ENCODE measurements around the gene SEMA4B. TPM values are rescaled to one million over a fixed set of nuclear protein-coding genes. Genes with fewer than 3 reads are reported as not detected.
A peak's percentile ranks its signal among the peaks of the same experiment; 100 is the strongest.

Gene SEMA4B
- total RNA-seq, 1 experiment from 2014 or later: 5.6 TPM

DNA sequence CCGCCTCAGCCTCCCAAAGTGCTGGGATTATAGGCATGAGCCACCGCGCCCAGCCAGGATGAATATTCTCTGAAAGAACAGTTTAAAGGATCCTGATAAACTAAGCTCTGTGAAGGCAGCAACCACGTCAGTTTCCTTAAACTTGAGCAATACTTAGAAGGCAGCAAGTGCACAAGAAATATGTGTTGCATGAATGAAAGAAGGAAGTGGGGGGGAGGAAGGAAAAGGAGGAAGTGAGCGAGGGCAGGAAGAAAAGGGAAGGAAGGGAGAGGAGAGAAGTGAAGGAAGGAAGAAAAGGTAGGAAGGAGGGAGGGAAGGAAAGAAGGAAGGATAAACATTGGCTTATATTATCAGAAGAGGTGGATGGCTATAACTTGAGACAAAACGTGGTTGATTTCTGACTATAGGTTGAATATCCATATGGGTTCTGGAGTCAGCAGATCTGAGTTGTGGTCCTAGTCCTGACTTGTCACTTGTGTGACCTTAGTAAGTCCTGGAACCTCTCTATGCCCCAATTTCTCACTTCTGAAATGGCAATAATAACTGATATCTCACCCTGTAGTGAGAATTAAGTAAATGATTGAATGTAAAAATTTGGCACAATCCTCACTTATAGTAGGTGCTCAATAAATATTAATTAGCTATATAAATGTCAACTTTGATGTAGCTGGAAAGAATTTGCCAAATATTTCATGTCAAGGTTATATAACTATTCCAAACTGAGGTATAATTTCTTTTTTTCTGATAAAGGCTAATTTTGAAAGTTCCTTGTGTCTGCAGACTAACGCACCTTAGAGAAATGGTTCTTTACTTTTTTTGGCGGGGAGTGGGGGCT lies 12.0 kb upstream of the SEMA4B start:
- no peak overlapping the region for H3K4me3 ChIP-seq
- H3K36me3 ChIP-seq: no peaks in the 10 kb centered on the region
- peaks cover 16% of the 10 kb centered on the region for H3K4me1 ChIP-seq (replicated peaks)
- no peak overlapping the region for H3K27ac ChIP-seq
- no peak for DNase-seq (ENCODE audit: low read depth in 1 of 2, low spot score in 2 of 2)
- no peaks in the 10 kb centered on the region for H3K27me3 ChIP-seq (replicated peaks)
- H3K9me3 ChIP-seq (replicated peaks): no peaks in the 10 kb centered on the region

GRCh38 chr15:90189781-90190467 lies 11.2 kb upstream of the SEMA4B start:
- no peak for DNase-seq (ENCODE audit: low read depth in 1 of 2, low spot score in 2 of 2)
- Histone ChIP-seq H3K27ac (no peak overlapping the region), H3K36me3 (no peaks in the 10 kb centered on the region), H3K9me3 (replicated peaks) (no peaks in the 10 kb centered on the region), H3K27me3 (replicated peaks) (no peaks in the 10 kb centered on the region), H3K4me3 (no peak overlapping the region), H3K4me1 (replicated peaks) (peaks cover 11% of the 10 kb centered on the region)

- no peaks in the 10 kb centered on the region for H3K27me3 ChIP-seq (replicated peaks)
- no peak overlapping the region for H3K27ac ChIP-seq
- no peaks in the 10 kb centered on the region for H3K9me3 ChIP-seq (replicated peaks)
- H3K36me3 ChIP-seq: no peaks in the 10 kb centered on the region
- H3K4me3 ChIP-seq: no peak overlapping the region
- no peak for DNase-seq (ENCODE audit: low read depth in 1 of 2, low spot score in 2 of 2)
- peaks cover 5% of the 10 kb centered on the region; the same call in 1 of the 2 replicates for H3K4me1 ChIP-seq (replicated peaks)
Measured at GRCh38 chr15:90190606-90191343, 10.4 kb upstream of the SEMA4B start.

GRCh38 chr15:90191344-90191687 lies 9.8 kb upstream of the SEMA4B start:
- H3K27ac ChIP-seq: no peak overlapping the region

GRCh38 chr15:90191794-90192509 lies 9.2 kb upstream of the SEMA4B start:
- H3K27me3 ChIP-seq (replicated peaks): no peaks in the 10 kb centered on the region
- peaks cover 5% of the 10 kb centered on the region; the same call in 1 of the 2 replicates for H3K4me1 ChIP-seq (replicated peaks)
- H3K9me3 ChIP-seq (replicated peaks): no peaks in the 10 kb centered on the region
- no peaks in the 10 kb centered on the region for H3K36me3 ChIP-seq
- DNase-seq (ENCODE audit: low read depth in 1 of 2, low spot score in 2 of 2): peak in 1 of 2 experiments; percentile 58
- H3K27ac ChIP-seq: no peak overlapping the region
- no peak overlapping the region for H3K4me3 ChIP-seq

More at GRCh38 chr15:90191344-90191687, 9.8 kb upstream of the SEMA4B start:
- Histone ChIP-seq H3K4me1 (replicated peaks) (peaks cover 5% of the 10 kb centered on the region; the same call in 1 of the 2 replicates), H3K9me3 (replicated peaks) (no peaks in the 10 kb centered on the region), H3K4me3 (no peak overlapping the region), H3K27me3 (replicated peaks) (no peaks in the 10 kb centered on the region), H3K36me3 (no peaks in the 10 kb centered on the region)
- no peak for DNase-seq (ENCODE audit: low read depth in 1 of 2, low spot score in 2 of 2)

GRCh38 chr15:90192961-90193786 lies 8.0 kb upstream of the SEMA4B start:
- Histone ChIP-seq H3K9me3 (replicated peaks) (no peaks in the 10 kb centered on the region), H3K4me3 (no peak overlapping the region), H3K27me3 (replicated peaks) (no peaks in the 10 kb centered on the region), H3K27ac (no peak overlapping the region), H3K36me3 (no peaks in the 10 kb centered on the region), H3K4me1 (replicated peaks) (peaks cover 5% of the 10 kb centered on the region; the same call in 1 of the 2 replicates)
- no peak for DNase-seq (ENCODE audit: low read depth in 1 of 2, low spot score in 2 of 2)

DNA sequence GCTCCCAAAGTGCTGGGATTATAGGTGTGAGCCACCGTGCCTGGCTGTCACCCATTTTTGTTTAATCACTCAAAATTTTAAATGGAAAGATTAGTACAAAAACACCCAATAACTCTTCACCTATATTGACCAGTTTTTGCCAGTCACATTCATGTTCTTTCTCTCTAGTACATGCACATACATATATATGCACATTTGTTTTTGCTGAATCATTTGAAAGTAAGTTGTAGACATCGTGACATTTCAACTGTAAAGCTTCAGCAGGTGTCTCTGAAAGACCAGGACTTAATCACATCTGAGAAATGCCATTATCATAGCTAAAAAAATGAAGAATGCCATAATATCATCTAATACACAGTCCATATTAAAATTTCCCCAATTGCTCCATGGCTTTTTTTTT lies 6.5 kb upstream of the SEMA4B start:
- Histone ChIP-seq H3K4me3 (no peak overlapping the region), H3K36me3 (no peaks in the 10 kb centered on the region), H3K4me1 (replicated peaks) (peaks cover 5% of the 10 kb centered on the region; the same call in 1 of the 2 replicates), H3K27me3 (replicated peaks) (no peaks in the 10 kb centered on the region), H3K27ac (no peak overlapping the region), H3K9me3 (replicated peaks) (no peaks in the 10 kb centered on the region)
- DNase-seq (ENCODE audit: low read depth in 1 of 2, low spot score in 2 of 2): no peak

- H3K36me3 ChIP-seq: peaks cover 5% of the 10 kb centered on the region; the same call in 1 of the 2 replicates
- H3K9me3 ChIP-seq (replicated peaks): no peaks in the 10 kb centered on the region
- H3K27ac ChIP-seq: peak overlapping the region; percentile 11; the same call in 1 of the 2 replicates
- no peak for DNase-seq (ENCODE audit: low read depth in 1 of 2, low spot score in 2 of 2)
- H3K4me1 ChIP-seq (replicated peaks): peaks cover 19% of the 10 kb centered on the region
- peak overlapping the region; percentile 92 for H3K4me3 ChIP-seq
- H3K27me3 ChIP-seq (replicated peaks): no peaks in the 10 kb centered on the region
Measured at GRCh38 chr15:90200534-90201129, 498 bp upstream of the SEMA4B start.

DNA sequence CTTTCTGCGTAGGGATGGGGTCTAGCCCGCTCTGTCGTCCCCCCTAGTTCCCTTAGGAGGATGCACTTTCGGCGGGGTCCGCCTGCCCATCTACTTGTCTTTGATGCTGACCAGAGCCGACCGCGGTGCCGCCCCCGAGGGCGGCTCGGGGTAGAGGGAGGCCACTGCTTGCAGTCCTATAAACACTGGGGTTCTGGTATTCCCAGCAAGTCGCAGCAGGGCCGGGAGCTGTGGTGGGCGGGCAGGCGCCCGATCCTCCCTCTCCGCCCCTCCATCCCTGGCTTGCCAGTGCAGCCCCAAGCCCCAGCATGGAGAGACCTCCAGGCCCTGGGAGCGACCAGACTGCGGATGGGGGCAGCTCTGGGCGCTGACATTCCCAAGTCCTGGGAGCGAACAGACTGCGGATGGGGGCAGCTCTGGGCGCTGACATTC lies 830 bp downstream of the SEMA4B start:
- H3K27ac ChIP-seq: no peak overlapping the region
- peak overlapping the region; percentile 92 for H3K4me3 ChIP-seq
- no peaks in the 10 kb centered on the region for H3K27me3 ChIP-seq (replicated peaks)
- no peak for DNase-seq (ENCODE audit: low read depth in 1 of 2, low spot score in 2 of 2)
- peaks cover 19% of the 10 kb centered on the region for H3K4me1 ChIP-seq (replicated peaks)
- H3K9me3 ChIP-seq (replicated peaks): no peaks in the 10 kb centered on the region
- peaks cover 5% of the 10 kb centered on the region; the same call in 1 of the 2 replicates for H3K36me3 ChIP-seq

DNA sequence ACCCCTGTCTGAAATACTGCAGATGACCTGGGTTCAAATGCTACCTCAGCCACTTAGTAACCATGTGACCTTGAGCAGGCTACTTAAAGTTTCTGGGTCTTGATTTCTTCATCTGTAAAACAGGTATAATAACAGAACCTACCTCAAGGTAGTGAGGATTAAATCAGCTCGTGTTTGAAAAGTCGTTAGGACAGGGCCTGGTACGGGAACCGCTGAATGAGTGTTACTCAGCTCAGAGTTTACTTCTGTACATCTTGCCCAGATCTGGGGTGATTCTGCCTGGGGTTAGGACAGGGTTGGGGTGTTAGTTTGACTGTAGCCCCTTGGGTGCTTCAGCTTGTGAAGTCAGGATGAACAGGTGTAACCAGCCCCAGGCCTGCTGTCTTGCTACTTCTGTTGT lies 1.8 kb downstream of the SEMA4B start:
- no peak overlapping the region for H3K27ac ChIP-seq
- no peaks in the 10 kb centered on the region for H3K27me3 ChIP-seq (replicated peaks)
- H3K9me3 ChIP-seq (replicated peaks): no peaks in the 10 kb centered on the region
- peaks cover 5% of the 10 kb centered on the region; the same call in 1 of the 2 replicates for H3K36me3 ChIP-seq
- no peak for DNase-seq (ENCODE audit: low read depth in 1 of 2, low spot score in 2 of 2)
- H3K4me1 ChIP-seq (replicated peaks): peaks cover 19% of the 10 kb centered on the region
- no peak overlapping the region for H3K4me3 ChIP-seq

DNA sequence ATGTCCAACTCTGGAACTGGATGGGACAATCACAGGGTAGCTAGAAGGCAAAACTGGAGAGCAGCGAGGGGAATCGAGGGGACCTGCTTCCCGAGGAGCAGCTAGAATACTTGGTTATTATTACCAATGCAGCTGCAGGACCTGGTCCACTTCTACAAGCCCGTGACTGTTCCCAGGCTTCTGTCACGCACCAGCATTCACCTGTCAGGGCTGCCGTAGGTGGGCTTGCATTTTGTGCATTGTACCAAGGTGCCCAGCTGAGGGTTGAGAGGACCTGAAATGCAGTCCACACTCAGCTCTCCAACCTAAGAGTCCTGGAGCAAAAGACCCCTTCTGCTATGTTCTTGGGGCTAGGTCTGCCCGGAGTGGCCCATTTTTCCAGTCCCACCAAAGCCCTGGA lies 2.3 kb downstream of the SEMA4B start:
- no peak for DNase-seq (ENCODE audit: low read depth in 1 of 2, low spot score in 2 of 2)
- H3K27ac ChIP-seq: no peak overlapping the region
- H3K4me1 ChIP-seq (replicated peaks): peaks cover 19% of the 10 kb centered on the region
- H3K27me3 ChIP-seq (replicated peaks): no peaks in the 10 kb centered on the region
- H3K36me3 ChIP-seq: peaks cover 5% of the 10 kb centered on the region; the same call in 1 of the 2 replicates
- H3K4me3 ChIP-seq: no peak overlapping the region
- no peaks in the 10 kb centered on the region for H3K9me3 ChIP-seq (replicated peaks)

GRCh38 chr15:90203922-90204321 lies 2.8 kb downstream of the SEMA4B start:
- Histone ChIP-seq H3K4me3 (no peak overlapping the region), H3K36me3 (peaks cover 5% of the 10 kb centered on the region; the same call in 1 of the 2 replicates), H3K9me3 (replicated peaks) (no peaks in the 10 kb centered on the region), H3K27me3 (replicated peaks) (no peaks in the 10 kb centered on the region), H3K27ac (no peak overlapping the region), H3K4me1 (replicated peaks) (peaks cover 19% of the 10 kb centered on the region)
- peak in 1 of 2 experiments; percentile 62 for DNase-seq (ENCODE audit: low read depth in 1 of 2, low spot score in 2 of 2)

All from SJSA1 (cell line).